ENCODE measurements around the gene BRPF1.
"Not testable (repeated sequence)": the region's sequence is repeated elsewhere in the genome, so short reads cannot be mapped to it uniquely, and the experiment has no call there.

Gene BRPF1

DNA sequence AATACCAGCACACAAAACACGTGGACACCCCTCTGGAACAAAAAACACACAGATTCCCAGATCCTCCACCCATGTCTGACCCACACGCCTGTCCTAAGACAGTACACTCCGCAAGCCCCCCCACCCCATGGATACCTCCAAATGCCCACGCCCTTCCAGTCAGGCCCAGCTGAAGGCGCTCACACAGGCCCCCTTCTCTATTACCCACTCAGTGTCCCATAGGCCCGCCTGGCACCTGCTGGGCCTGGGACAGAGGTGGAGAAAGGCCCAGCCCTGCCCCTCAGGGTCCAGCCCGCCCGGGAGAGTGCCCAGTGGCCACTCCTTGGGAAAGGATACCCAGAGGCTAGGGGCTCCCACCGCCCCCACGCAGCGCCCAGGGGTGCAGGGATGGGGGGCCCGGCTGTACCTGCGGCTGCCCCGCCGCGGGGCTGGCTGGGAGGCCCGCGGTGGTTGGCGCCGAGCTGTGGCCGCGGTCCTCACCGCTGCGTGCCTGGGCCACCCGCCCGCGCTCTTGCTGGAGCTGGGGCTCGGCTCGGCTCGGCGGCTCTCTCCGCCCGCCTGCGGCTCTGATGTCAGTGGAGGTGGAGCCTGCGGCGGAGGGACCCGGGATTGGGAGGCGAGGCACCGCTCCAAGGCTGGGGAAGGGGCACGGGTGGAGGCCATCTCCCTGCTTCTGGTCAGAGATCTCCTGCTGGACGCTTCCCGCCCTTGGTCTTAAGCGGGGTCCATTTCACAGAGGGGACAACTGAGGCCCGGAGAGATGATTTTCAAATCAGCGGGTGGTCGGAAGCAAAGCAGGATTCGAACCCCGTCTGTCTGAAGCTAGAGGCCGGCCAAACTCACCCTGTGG lies 38.1 kb downstream of the BRPF1 start, which contains the start of gene CAMK1:
Gene CAMK1, minus strand, starts transcription at position 522 of the 850 bp plus-strand sequence. CDS start 2,198 bp downstream, outside the sequence.
- peak; percentile 67 for DNase-seq

DNA sequence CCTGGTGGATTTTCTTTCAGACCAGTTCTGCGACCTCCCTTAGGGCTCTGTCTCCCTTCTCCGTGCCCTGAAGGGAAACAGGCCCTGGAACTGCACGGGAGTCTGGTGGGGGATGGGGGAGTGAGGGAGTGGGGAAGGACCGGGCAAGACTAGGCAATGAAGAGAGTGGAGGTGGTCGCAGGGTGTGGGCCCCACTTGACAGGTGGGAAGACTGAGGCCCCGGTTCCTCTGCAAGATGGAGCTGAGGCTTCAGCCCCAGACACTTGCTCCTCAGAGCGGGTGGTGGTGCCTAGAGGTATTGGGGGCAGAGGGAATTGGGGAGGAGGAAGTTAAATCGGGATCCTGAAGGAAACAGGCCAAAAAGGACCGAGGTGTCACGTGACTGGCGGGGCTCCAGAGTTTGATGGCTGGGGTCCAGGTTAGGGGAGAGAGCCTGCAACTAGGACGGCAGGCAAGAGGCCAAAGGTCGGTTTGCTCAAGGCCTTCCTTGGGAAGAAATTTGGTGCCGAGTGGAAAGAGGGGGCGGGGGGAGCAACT lies 38.8 kb downstream of the BRPF1 start:
- no peak for DNase-seq

DNA sequence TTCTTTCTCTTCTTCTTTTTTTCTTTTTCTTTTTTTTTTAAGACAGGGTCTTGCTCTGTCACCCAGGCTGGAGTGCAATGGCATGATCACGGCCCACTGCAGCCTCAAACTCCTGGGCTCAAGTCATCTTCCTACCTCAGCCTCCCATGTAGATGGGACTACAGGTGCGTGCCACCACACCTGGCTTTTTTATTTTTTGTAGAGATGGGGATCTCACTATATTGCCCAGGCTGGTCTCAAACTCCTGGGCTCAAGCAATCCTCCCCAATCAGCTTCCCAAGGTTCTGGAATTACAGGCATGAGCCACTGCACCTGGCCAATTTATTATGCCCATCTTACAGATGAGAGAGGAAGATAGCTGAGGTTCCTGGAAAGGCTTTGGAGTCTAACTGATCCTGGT lies 39.5 kb downstream of the BRPF1 start:
- DNase-seq, result not testable (repeated sequence)

DNA sequence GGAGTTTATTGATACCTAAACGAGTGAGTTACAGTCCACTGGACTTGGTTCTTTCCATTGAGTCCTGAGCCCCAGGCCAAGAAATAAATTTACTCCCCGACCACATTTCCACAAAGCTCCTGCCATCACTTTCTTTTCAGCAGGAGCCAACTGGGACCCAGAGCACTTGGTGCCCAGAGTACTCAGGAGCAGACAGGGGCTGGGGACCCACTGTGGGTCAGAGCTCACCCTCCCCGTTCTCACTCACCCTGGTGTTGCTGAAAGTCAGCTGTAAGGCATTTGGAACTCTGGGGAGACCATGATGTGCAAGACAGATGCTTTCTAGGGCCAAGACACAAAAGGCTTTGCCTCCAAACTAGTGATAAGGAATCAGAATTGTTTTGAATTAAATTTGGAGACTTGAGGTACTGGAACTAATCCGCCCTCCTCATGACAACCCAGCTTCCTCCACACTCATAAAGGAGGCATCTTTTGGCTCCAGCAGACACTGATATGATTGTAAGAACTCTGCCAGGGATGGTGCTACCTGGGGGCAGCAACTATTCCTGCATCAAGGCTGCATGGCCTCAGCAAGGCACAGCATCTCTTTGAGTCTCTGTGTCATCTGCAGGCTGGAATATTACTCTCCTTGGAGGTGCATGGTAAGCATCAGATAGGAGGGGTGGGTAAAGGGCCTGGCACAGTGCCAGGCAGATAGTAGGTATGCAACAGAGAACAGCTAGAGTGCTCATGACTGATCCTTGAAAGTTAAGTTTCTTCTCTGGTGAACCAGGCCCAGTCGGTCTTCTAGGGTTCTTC lies 45.6 kb downstream of the BRPF1 start:
- DNase-seq, result no peak

DNA sequence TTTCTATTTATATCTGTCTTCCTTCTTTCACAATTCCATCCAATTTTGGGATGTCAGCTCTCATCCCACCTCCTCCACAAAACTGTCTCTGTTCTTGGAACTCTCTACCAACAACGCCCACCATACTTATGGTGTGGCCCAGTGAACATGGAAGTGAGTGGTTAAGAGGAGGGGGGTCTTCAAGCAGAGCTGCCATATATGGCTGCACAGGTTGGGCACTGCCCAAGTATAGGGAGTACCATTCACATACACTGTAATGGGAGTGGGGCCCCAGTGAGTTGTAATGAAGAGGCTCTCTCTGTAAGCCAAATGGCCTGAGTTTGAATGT lies 46.1 kb downstream of the BRPF1 start:
- peak; percentile 19 for DNase-seq

DNA sequence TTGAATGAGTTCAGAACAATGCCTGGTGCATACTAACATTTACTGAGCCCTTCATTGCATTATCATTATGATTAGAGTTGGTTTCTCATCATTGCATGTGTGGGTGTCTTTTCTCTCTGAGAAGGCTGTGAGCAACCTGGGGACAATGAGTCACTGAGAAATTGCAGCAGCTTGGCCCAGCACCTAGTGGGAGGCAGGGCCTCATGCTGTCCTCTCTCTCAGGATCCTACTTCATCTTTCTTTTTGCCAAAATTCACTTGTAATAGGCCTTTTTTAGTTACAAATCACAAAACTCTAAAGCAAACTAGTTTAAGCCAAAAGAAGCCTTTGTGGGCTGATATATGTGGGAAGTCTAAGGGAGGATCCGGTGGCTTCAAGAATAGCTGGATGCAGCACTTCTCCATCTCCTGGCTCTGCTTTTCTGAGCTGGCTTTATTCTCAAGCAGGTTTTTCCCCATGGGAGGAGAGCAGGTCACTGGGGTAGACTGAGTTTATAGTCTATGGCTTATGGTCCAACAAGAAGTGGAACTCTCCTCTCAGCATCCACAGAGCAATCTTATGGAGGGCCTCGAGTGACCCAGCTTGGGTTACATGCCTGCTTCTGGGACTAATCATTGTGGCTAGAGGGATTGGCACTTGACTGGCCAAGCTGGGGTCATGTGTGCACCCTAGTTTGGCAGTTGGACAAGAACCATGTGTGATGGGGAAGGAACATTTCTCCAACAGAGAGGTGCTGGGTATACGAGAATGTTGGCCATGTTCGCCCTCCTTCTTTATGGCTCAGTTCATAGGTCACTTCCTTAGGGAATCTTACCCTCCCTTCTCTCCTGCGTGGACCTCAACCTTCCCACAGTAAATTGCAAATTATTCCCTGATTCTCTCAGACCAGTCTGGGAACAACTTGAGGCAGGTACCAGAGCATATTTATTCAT lies 46.9 kb downstream of the BRPF1 start:
- DNase-seq, result peak; percentile 77

DNA sequence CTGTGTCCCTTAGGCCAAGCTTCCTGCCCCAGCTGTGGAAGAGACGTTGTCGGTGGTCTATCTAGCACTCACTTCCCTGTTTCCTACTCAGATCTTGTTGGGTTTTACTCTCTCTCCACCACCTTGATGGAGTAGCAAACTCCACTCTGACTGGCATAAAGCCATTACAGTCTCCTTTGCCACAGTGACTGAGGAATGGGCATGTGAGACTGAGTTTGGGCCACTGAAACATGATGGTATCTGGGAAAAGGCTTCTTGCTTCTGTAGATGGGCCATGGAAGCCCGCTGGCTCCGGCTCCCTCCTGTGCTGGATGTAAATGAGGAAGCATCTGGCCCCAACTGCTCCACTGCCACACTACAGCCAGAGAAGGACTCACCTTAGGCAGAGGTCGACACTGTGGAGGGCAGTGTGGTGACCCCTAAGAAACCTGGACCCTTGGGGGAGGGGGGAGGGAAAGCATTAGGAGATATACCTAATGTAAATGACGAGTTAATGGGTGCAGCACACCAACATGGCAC lies 47.6 kb downstream of the BRPF1 start:
- no peak for DNase-seq

DNA sequence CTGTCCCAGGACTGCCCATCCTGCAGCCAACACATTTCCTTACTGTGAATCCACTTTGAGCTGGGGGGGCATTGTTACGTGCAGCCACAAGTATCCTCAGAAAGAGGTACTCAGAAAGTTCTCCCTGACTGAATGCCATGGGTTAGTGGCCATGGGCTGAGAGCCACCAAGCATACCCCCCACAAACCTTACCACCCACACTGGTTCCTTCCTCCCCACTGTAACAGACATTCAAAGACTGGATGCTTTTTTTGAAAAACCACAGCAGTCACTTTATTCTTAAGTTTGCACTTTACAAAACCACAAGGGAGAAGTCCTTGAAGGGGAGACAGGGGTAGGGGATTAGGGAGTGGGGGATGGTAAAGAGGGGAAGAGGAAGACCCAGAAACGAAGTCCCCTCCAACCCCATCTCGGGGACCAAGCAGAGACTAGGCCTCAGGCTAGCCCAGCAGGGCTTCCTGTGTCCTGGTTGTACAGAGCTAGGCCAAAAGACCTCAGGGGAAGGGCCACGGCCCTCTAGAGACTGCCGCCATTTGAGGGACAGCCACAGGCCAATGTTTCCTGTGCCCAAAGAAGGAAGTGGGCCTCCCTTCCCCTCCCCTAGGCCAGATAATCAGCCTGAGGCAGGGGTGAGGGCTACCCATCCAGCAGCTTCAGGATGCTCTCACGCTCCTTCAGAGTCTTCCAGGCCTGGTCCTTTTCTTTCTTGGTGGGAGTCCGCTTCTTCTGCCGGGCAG lies 48.4 kb downstream of the BRPF1 start:
- peak; percentile 17 for DNase-seq

DNA sequence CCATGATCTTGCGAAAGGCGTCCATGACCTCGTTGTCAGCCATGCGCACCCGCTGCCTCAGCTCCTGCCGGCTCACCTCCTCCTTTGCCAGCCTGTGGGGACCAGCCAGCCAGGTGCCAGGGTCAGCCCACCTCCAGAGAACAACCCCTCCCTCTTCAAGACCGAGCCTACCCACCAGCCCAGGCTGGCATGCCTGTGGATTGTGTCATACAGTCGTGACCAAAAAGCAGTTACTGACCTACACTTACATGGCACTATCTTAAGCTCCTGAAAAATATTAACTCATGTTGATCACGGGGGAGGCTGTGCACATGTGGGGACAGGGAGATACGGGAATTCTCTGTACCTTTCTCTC lies 48.9 kb downstream of the BRPF1 start:
- no peak for DNase-seq

DNA sequence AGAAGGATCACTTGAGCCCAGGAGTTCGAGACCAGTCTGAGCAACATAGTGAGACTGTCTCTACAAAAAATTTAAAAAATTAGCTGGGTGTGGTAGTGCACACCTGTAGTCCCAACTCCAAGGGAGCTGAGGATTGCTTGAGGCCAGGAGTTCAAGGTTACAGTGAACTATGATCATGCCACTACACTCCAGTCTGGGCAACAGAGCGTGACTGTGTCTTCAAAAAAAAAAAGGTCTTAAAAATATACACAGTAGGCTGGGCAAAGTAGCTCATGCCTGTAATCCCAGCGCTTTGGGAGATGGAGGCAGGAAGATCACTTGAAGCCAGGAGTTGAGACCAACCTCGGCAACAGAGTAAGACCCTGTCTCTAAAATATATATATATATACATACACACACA lies 49.4 kb downstream of the BRPF1 start:
- DNase-seq, result no peak

DNA sequence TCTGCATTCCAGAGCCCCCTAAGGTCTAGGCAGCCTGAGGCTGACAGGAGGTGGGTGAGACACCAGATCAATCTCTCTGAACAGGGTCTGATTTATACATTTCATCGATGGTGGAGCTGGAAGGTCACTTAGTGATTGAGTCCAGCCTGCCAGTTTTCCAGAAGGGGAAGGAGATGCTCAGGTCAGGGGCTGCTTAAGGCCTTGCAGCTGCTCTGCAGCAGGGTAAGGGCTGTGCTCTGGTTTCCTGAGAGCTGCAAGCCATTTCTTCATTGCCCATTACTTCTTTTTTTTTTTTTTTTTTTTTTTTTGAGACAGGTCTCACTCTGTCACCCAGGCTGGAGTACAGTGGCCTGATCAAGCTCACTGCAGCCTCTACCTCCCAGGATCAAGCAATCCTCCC lies 50.0 kb downstream of the BRPF1 start:
- DNase-seq, result no peak

DNA sequence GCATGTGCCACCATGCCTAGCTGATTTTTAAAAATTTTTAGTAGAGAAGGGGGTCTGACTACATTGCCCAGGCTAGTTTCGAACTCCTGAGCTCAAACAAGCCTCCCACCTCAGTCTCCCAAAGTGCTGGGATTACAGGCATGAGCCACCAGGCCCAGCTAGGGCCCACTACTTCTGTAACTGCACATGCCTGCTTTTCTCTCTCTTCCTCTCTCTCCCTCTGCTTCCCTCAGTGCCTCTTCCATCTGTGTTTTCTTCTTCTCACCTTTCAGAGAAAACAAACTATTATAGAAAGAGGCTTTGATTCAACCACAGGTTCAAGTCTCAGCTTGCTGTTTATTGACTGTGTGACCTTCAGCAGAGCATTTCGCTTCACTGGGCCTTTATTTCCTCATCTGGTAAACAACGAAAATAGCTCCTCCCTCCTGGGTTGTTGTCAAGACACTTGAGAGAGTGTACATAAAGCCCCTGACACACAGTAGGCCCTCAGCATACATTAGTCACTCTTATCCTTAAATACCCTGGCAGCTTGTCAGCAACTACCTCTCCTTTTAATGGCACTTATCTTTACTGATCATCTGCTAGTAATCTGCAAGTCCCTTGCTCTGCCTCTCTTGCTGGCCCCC lies 50.6 kb downstream of the BRPF1 start:
- DNase-seq, result no peak

DNA sequence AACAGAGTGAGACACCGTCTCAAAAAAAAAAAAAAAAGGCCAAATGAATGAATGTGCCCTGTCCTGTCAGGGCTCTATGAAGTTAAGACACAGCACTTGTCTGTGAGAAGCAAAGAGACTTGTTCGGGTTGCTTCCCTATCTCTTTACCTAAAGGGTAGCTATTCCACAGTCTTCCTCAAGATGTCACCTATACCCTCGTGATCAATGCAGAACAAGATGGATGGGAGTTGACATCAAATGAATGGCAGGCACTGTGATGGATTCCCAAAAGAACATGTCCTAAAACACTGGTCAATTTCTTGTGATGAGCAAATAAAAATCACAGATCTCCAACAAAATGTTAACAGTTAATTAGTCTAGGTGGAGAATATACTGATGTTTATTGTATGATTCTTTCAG lies 51.2 kb downstream of the BRPF1 start:
- no peak for DNase-seq

DNA sequence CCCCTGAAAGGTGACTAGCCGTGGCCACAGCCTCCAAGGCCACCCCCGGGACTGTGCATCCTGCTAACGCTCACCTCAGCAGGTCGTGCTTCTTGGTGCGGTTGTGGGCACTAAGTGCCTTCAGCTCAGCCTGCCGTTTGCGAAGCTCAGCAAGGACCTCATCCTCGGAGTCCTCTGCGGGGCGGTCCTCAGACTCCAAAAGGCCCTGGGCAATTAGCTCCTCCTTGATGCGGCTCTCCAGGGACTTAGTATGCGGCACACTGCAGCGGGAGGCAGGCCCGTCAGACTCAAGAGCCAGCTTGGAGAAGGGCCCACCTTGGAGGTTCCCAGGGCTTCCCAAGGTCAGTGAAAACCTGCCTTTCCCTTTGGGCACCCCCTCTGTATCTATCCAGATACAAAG lies 52.4 kb downstream of the BRPF1 start:
- no peak for DNase-seq

DNA sequence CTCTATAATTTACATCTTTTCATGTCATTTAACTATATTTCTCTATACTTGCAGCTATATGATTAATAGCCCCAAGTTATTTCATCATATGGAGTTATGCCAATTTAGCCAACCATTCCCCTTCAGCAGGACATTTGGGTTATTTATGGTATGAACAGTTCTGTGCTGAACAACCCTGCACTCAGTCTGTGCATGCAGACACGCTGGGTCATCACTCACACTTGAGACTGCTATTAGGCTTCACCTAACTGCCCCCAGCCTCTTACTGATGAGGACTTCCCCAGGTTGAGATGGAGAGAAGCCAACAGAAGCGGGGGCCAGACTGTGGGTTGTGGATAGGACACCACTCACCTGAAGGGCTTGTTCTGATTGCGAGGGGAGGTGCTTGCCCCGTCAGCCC lies 53.4 kb downstream of the BRPF1 start:
- DNase-seq, result no peak

DNA sequence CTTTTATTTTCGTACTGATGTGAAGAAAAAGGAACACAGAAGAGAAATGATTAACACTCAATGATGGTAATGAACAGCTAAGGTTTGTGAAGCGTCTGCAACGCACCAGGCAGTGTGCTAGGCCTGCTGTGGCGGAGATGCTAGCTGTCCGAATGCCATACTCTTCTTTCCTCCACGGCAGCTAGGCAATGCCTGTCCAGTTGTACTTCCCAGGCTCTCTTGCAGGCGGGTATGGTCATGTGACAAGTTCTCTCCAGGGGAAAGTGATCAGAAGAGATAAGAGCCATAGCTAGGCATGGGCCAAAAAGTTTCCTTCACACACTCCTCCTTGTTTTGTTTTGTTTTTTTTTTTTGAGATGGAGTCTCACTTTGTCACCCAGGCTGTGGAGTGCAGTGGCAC lies 54.1 kb downstream of the BRPF1 start:
- no peak for DNase-seq

DNA sequence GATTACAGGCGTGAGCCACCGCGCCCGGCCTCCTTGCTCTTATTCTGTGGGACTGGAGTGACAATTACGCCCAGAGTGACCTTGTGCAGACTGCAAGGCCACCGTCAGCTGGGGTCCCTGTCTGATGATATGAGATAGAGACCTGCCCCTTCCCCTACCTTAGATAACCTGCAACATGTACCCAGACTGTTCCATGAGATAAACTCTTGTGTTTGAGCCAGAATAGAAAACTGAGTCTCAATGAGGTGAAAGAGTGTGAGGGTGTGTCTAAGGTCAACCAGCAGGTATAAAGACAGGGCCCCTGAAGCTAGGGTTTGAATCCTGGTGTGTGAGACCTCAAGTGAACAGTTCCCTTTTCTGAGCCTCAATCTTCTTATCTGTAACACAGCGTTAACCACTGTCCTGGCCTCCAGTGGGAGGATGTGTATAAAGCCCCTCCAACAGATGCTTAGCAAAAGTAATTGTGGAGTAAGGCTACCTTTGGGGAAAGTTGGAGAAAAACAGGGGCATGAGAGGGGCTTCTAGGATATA lies 54.7 kb downstream of the BRPF1 start:
- DNase-seq, result no peak

DNA sequence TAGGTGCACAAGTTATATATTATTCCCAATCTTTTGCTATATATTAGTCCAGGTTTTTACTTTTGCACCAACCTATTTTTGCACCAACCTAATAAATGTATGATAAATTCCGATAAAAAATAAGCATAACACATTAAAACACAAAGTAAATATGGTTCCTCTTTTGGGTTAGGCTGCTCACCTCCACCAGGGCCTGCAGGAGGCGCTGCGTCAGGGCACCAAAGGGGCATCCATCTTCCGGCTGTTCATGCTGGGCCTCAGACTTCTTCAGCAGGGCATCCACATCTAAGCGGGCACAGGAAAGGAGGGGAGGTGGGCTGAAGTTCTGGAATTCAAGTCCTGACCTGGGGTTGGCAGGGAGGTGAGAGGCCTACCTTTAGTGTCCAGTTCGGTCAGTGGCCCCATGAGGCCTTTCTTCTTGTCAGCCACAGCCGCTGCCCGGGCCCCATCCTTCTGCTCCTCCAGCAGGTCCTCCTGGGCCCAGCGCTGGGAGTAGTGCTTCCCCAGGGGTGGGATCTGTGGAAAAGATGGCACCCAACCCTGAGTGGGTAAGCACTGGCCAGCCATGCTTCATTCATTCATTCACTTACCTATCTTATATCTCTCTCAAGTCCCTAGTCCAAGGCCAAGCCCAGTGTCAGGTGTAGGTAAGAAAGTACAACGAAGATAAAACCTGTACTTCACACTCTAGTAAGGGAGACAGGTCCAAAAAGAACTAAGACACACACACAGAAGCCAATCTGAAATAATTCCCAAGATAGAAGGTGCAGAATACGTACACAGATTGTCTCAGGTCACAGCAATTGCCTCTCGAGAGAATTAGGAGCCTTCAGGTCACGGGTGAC lies 55.5 kb downstream of the BRPF1 start:
- no peak for DNase-seq

DNA sequence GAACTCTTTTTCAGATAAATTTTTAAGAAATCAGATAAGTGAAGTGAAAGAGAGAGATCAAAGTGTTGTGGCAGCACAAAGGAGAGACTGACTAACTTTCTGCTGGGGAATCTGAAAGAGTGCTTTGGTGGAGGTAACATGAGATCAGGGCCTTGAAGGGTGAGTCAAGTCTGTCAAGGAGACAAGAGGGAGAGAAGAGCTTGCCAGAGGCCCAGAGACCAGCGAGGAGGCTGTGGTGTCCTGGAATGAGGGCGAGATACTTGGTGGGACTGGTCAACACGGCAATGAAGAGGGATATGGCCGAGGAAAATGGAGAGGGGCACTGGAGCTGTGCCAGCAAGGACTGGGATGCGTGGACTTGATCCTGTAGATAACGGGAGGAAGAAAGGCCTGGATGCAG lies 56.2 kb downstream of the BRPF1 start:
- no peak for DNase-seq

DNA sequence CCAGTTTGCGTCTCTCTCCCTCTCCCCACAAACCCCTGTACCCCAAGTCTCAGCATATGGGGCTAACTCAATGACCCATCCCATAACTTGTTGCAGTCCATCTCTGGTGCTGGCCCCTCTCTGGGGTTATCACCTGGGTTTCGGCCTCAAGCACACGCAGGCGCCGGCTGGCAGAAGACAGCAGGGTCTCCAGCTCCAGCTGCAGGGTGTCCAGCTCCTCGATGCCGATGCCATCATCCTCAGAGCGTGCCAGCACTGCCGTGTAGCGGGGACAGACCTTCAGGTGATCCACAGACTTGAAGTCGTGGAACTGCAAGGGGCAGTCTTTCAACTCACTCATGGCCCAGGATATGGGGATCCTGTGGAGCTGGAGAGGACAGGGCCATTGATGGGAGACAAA lies 59.6 kb downstream of the BRPF1 start:
- DNase-seq, result no peak

Measured in activated naive CD4-positive, alpha-beta T cell treated with anti-CD3 and anti-CD28 coated beads, Interleukin-2, amount 50 U/mL, for 16 hours (primary cell).